GM03348 (cell line): ENCODE measurements around the gene ZBTB17.
"Not testable (repeated sequence)": the region's sequence is repeated elsewhere in the genome, so short reads cannot be mapped to it uniquely, and the experiment has no call there.

ENCODE experiments used
- DNase-seq: peaks from one replicate; pipeline ENCODE4 v3.0.0; 2012; ENCODE audit warnings: low spot score

ZBTB17 gene

DNA sequence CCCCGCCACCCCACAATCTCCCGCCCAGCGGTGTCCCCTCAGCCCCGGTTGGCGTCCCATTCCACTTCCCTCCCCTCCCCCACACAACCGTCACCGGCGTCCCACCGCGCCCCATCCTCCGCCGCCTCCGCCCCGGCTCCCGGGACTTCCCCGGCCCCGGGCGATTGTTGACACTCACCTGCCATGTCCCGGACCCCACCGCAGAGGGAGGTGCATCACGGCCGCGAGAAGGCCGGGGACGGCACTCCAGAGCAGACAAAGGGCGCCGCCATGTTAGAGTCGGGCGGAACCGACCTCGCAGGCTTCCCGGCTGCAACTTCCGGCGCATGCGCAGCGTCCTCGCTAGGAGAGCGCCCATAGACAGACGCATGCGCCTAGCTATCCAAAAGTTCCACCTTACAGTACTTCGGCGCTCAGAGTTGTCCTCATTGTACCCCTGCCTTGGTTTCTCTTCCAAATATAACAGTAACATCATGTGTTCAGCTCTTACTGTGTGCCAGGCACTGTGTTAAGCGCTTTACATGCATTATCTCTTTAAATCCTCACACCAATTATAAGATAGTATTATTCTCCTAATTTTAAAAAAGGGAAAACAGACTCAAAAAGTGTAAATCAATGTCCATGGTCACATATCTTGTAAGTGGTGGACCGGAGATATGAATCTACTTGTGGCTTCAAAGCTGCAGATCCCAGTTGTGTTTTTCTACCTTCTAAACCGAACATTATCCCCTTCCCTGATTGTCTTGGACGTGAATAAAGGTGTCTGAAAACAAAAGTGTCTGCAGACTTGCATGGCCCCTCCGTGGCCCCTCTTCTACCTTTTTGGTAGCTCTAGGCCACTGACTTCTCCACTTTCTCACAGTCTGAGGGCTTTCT, at the start of gene ZBTB17:
Gene ZBTB17 (minus strand): TSS at position 297 of the 876 bp plus-strand sequence. CDS start 27,606 bp downstream, outside the sequence.
- DNase-seq = peak; percentile 99

DNA sequence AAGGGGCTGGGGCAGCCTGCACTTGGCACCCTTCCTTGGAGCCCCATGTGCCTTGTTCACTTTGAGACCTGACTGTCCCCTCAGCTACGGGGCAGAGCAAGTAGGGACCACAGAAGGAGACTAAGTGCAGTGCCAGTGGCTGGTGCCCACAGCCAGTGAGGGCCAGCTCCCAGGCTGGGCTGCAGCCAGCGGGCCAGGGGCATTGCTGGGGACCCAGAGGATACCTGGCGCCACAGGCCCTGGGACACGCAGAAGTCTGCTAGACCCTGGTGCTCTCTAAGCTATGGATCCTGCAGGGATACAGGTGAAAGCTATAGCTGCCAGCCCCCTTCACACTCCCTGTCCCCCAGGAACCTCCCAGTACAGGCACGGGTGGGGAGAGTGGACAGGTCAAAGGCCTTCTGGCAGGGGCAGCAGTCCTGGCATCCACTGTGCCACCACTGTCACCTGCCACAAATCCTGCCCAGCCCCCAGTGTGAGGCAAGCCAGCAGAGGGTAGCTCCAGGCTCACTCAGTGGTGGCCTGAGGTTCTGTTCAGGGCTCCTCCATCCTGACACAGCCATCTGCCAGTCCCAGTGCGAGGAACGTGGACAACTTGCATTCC, 47.3 kb upstream of the ZBTB17 start:
- DNase-seq = no peak

DNA sequence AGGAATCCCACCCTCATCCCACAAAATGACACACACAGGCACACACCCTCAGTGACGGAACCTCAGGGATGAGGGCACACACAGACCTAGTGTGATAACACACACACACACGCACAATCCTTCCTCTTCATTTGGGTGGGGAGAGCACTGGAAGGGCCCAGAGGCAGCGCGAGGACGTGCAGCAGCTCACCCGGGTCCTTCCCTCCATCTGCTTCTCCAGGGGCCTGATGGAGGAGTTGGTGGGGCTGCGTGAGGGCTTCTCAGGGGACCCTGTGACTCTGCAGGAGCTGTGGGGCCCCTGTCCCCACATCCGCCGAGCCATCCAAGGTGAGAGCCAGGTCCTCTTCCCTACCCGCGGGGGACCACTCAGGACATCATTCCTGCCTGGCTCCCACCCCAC, 46.5 kb upstream of the ZBTB17 start:
- DNase-seq = no peak

DNA sequence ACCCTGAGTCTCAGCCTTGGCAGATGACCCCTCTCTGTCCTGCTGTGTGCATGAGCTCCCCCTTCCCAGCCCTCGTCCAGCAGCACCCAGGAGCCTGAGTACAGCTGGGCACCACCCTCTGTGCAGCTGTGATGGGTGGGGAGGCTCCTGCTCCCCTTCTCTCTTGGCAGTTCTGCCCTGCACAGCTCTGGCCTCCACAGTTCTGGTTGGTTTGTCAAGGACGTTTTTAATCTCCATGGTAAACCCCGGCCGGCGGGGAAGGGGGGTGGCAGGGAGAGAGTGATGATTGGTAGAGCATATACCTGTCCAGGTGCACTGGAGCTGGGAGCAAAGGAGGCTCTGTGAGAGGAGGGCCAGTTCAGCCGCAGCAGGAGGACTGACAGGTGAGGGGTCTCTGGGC, 45.8 kb upstream of the ZBTB17 start, which contains the start of gene CLCNKA:
Gene CLCNKA (plus strand): TSS at position 356 of the 400 bp plus-strand sequence. CDS start 584 bp downstream, outside the sequence.
- DNase-seq = no peak

DNA sequence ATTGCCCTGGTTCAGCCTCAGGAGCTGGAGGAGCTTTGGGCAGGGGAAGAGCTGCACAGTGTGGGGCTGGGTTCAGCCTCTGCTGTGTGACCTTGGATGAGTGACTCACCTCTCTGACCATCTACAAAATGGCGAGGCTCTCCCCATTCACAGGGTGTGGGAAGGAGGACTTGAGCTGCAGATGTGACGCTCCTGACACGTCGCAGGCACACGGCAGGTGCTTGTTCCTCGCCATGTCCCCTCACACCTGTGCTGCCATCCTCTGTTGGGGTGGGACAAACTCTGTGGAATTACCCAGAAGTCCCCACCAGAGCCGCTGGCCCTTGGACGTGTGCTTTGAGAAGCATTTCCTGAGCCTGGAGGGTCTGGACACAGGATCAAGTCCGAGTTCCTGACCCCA, 45.0 kb upstream of the ZBTB17 start:
- DNase-seq = not testable (repeated sequence)

DNA sequence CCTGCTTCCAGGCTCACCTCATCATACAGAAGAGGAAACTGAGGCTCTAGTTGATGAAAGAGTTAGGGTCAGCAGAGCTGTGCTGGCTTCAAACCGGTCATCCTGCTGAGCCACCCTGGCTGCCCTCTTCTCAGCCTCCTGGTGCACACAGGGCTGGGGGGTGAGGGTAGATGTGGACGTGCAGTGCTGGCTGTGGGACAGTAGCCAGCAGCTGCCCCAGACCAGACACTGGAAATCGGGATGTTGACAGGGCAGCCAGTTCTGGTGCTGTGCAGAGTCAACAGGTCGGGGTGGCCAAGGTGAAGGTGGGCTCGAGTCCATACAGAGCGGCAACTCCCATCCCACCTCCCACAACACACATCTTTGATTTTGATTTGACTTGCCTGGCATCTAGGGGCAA, 44.4 kb upstream of the ZBTB17 start:
- DNase-seq = no peak

DNA sequence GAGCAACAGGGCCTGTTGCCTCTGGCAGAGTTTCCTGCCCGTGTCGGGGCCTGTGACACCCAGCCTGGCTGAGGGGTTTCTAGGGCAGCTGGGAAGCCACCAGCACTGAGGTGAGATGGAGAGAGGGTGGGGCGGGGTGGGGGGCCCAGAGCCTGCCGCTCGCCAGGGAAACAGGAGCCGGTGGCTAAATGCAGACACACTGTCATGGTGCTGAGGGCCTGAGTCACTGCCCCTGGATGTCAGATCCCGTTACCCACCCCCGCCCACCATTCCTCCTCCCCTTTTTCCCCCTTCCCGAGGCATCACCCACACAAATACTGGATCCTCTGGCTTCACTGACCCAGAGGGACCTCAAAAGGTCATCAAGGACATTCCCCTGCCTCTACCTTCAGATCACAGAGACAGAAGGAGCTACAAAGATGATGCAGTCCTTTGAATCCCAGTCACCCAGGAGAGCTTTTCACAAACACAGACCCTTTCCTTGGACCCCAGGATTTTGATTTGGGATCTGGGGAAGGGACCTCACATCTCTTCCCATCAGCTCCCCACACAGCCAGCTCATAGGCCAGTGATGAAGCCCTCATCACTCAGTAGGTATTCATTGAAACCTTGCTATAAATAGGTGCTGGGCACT, 43.9 kb upstream of the ZBTB17 start:
- DNase-seq = peak; percentile 59

DNA sequence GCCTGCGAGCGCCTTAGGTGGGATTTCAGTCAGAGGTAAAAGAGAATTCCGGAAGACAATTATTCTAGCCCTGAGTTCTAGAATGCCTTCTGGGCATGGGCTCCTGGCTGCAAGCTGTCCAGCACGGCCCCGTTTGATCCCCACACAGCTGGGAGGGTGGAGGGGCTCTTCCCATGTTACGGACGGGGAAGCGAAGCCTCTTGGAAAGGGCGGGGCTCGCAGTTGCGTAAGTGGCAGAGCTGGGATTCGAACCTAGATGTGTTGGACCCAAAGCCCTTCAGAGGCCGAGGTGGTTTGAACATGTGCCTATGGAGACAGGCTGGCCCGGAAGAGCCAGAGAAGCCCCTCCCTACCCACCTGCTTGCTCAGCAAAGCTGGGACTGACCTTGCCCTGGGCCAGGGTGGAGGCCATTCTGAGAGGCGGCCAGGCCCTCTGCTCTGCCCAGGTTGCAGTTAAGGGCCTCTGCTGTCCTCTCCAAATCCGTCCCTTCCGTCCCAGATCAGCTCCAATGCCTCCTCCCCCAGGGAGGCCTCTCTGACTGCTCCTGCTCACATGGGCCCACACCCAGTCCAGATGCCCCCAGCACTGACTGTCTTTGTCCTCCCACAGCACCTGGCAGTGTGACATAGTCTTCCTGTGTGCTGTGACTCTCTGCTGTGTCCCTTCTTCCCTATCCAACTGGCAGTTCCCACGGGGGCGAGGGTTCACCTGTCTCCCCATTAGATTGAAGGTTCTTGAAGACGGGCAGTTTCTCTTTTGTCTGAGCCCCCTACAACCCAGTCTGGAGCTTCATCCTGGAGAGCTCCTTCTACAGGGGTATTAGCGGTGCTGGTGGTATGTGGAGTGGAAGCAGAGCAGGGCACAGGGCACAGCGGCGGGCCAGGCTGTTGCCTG, 43.1 kb upstream of the ZBTB17 start:
- DNase-seq = no peak

DNA sequence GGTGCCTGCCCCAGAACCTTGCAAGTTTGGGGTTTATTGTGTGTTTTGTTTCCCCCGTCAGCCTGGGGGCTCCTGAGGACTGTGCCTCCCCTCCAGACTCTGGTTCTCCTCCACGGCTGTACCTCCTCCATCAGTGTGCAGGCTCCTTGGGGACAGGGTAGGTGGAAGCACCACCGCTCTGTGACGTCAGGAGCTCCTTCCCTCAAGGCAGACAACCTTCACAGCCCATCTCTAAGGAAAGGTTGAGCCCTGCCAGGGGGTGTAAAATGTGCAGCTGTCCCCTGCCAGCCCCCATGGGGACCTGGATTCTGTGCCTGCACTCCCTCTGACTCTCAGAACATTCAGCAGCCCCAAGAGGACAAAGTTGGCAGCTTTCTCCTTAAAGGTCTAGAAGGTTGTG, 42.4 kb upstream of the ZBTB17 start:
- peak; percentile 45 for DNase-seq

DNA sequence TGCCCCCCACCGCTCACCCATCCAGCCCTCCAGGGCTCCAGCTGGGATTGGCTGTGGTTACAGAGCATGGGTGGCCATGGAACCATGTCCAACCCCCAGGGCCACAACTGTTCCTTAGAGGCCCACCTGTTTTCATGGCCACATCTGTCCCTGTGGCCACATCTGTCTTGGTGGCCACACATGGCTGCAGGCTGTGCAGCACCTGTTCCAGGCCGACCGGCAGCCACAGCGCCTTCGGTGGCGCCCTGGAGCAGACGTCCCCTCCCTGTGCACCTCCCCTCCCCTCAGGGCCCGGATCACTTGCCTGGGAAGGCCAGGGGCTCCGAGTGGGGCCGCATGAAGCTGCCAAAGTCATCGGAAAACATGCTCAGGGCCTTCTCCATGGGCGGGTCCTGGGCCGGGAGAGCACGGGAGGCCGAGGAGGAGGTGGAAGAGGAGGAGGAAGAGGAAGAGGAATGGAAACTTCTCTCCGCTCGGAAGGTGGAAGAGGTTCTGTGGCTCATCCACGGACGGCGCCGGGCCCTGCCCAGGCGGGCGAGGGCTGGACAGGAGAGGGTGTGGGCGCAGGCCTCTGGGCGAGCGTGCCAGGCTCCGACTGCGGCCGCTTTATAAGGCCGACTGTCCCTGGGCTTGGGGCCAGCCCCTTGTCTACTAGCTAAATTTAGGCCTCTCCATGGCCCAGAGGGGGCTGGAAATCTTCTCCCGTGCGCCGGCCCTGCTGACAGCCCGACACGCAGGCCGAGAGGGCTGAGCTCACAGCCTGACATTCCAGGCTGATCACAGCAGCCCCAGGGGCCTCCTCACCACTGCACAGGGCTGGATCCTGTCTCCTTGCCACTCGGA, 41.8 kb upstream of the ZBTB17 start, which contains the start of gene HSPB7:
Gene HSPB7 (minus strand): TSS at position 583 of the 843 bp plus-strand sequence. CDS start 80 bp downstream, at position 503.
- peak; percentile 93 for DNase-seq

DNA sequence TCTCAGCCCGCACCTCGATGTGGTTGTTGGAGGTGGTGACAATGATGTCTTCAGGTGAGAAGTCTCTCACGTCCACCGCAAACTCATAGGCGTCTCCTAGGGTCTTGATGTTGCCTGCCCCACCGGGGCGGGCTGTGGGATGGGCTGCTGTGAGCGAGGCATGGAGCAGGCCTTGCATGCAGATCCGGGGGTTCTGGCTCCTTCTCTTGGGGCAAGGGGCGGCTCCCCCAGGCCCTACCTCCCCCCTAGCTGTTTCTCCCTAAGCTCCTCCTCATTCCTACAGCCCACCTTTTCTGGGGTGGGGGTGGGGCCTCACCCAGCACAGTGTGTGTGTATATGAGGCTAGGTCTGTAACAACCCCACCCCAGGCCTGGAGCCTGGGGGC, 41.2 kb upstream of the ZBTB17 start:
- DNase-seq = no peak

DNA sequence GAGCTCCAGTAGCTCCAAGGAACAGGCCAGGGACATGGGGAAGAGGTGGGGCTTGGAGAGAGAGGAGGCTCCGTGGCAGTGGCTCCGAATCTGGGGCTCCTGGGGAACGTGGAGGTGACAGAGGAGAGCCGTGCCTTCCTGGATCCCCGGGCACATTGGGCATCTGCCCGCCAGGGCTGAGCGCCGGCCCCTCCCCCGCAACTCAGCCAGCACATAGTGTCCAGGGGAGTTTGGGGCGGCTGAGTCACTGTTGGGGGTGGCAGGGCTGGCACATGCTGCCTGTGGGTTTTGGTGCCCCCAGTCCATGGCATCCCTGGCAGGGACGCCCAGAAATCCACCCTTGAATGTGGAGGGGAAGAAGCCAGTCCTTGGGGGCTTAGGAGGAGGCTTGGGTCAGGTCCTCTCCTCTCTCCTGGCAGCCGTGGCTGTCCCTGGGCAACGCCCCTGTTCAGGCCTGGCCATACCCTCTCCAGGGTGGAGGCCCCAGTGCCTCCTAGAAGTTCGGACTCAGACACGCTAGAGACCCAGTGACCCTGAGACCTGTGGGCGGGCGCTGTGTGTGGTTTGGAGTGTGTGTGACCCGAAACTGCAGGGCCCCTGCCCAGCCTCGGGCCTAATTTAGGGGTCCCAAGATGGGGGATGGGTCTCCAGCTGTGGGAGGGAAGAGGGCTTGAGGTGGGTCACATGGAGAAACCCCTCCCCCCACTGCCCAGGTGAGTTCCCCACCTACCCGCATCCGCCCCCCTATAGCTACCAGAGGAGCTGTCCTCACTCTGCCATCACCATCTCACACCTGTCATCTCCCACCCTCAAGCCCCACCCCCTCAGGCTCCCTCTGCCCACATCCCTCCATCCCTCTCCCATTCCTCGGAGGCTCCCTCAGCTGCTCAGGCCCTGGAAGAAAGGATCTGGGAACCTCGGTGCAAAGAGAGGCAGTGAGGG, 40.3 kb upstream of the ZBTB17 start:
- DNase-seq = no peak

DNA sequence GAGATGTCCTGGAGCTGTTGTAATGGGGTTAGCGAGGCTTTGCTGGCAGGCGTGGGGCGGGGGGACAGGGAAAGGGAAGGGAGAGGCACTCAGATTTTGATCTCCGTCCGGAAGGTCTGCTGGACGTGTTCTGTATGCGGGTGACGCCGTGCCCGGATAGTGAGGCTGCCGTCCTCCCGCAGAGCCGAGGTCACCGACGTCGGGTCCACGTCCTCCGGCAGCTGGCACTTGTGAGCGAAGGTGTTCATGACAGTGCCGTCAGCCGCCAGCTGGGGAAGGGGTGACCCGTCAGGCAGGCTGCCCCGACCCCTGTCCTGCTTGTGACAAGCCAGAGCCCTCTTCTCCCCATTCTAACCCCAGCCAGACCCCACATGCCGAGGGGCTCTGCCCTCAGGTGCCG, 39.6 kb upstream of the ZBTB17 start:
- no peak for DNase-seq

DNA sequence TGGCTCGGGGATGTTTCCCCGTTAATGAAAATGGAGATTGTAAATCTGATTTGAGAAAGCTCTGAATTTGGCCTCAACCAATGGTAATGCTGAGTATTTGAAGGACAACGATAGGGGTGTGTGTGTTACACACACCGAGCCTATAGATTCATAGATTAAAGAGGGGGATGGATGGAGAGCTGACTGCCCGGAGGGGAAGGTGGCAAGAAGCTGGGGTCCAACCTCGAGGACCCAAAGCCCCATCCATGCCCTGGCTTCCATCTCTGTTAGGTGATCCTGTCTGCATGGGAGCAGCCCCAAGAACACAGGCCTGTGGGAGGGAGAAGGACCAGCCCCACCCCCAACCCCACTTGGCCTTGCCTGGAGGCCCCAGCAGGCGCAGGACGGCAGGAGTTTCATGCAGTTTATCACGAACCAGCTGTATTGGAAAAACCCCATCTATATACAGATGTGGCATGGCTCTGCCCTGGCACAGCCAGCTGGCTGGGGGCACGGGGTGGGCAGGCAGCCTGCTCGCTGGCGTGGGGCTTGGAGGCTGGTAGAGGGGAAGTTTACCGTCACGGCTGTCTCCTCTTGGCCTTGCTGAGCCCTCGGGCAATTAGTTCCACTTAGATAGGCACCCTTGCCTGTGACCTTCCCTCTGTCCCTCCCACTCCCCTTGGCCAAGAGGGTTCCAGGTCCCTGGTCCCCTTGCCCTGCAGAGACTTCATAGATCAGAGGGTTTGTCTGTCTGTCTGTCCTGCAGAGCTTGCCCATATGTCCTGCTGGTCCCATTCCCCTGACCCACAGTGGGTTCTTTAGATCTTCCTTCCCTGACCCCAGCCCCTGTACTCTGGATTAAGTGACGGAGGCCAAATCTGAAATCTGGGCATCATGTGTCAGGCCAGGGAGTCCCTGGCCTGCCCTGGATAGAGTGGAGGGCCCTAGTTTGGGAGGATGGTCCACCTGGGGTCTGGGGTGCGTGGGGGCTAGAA, 38.9 kb upstream of the ZBTB17 start:
- DNase-seq = no peak

DNA sequence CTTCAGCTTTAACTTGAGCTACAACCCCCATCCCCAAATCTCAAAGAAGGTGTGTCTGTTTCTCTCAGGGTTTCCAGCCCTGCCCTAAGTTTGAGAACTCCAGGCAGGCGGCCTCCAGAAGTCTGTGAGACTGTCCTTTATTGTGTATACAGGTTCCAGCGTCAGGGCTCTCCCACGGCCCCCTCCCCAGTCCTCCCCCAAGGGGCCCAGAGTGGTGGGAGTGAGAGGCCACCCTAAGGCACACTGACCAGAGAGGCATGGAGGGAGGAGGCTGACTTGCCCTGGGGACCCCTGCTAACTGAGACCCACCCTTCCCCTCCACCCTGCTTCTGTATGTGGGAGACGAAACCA, 38.0 kb upstream of the ZBTB17 start:
- DNase-seq = no peak

DNA sequence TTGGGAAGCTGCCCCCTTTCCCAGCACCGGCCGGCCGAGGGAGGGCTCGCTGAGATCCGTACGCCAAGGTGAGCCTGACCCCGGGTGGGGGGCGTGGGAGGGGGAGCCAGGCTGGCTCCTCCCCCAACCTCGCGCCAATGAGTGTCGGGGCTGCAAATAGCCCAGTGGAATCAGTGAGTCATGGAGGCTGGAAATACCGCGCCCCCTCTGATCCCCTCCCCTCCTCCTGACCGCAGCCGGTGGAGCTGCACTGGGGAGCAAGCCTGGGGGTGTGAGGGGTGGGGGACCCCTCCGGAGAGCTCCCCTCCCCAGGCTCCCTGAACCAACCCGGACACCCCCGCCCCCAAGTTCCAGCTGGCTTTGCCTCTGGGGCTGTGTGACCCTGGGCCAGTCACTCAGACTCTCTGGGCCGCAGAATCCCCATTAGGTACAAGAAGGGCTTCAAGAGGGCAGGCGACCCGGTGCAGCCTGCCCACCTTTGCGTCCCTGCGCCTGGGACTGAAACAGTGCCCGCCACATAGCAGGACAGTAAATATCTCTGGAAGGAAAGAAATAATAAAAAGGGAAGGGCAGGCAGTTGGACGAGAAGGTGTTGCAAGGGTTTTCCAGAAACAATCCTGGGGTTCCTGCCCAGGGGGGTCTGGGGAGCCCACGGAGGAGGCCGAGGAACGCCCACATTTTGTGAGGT, 37.5 kb upstream of the ZBTB17 start:
- DNase-seq = peak; percentile 85

DNA sequence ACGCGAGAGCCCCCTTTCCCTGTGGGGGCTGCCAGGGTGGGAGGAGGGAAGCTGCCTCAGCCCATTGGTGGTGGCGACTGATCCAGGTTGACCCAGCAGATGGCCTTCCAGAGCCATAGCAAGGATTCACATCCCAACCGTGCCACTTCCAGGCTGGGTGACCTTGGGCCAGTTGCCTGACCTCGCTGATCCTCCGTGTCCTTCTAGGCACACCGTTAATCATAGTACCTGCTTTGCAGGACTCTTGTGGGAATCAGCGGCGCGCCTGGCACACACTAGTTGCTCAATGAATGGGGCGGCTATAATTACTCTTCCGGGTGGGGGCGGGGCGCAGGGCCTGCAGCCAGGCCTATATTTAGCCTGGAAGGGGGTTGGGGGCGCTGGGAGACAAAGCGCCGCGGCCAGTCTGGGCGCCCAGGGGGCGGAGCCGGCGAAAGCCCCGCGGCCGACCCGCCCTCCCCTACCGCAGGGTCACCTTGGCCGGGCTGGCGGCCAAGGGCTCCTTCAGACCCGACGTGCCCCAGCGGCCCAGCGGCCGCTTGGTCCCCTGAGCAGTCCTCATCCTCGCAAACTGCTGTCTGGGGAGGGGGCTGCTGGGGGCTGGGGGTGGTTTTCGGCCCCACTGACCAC, 36.8 kb upstream of the ZBTB17 start:
- DNase-seq = peak; percentile 83
